ENCODE data around the gene KMT2C. TPM values are rescaled to one million over a fixed set of nuclear protein-coding genes. Genes with fewer than 3 reads are reported as not detected.

The KMT2C gene
- total and polyA plus RNA-seq, 8 donors: 10.1 to 64.1 (median 53.3) TPM

DNA sequence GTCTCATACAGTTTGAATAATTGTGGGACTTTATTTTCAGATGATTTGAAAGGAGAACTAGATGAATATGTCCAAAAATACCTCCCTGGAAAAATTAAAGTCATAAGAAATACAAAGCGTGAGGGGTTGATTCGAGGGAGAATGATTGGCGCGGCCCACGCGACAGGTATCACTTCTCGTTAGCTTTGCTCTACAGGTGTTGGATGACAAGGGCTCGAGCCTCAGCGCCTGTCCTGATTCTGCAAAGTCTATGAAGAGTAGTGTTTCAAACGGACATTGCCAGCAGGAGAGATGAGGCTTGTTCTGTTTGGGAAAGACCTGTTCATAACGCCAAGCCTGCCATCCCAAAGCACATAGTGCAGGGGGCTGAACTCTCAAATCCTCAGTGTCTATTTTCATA, 330.6 kb downstream of the KMT2C start:
- Histone ChIP-seq H3K9me3 (no peaks in the 10 kb centered on the region), H3K27me3 (no peaks in the 10 kb centered on the region), H3K4me3 (no peak overlapping the region), H3K27ac (no peak overlapping the region), H3K36me3 (peaks cover 0 to 51% (median 5%) of the 10 kb centered on the region in 3 donors), H3K4me1 (no peaks in the 10 kb centered on the region)
- FAIRE-seq (no peak), DNase-seq (no peak), ATAC-seq (no peak)
- 92% methylated on average over 11 of the region's 11 CpGs for WGBS, 2 donors
- no peak for TF ChIP-seq CTCF (IDR thresholded peaks at IDR 0.05)
- intact Hi-C loops (cut with DNase I): no loop called here

DNA sequence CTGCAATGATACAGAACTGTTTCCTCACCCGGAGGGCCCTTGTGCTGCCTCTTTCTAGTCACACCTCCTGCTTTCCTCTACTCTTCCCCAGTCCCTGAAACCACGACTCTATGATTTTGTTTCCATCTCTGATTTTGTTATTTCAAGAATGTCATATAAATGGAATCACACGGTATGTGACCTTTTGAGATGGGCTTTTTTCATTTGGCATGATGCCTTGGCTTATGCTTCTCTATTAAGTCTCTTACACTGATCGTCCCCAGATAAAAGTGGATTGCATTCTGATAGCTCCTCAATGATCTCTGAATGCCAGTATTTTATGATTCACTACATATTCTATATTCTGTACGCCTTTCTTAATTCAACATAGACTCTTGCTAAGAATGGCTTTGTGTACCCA, 332.1 kb downstream of the KMT2C start:
- 75 to 82% methylated on average over 5 of the region's 5 CpGs for WGBS, 2 donors
- H3K9me3 ChIP-seq: no peaks in the 10 kb centered on the region
- H3K4me1 ChIP-seq: no peaks in the 10 kb centered on the region
- no peak for TF ChIP-seq CTCF (IDR thresholded peaks at IDR 0.05)
- DNase-seq (no peak), ATAC-seq (no peak), FAIRE-seq (no peak)
- intact Hi-C loops (cut with DNase I): no loop called here
- no peak overlapping the region for H3K4me3 ChIP-seq
- H3K27me3 ChIP-seq: no peaks in the 10 kb centered on the region
- H3K36me3 ChIP-seq: peaks cover 0 to 50% (median 5%) of the 10 kb centered on the region in 3 donors
- H3K27ac ChIP-seq: no peak overlapping the region

DNA sequence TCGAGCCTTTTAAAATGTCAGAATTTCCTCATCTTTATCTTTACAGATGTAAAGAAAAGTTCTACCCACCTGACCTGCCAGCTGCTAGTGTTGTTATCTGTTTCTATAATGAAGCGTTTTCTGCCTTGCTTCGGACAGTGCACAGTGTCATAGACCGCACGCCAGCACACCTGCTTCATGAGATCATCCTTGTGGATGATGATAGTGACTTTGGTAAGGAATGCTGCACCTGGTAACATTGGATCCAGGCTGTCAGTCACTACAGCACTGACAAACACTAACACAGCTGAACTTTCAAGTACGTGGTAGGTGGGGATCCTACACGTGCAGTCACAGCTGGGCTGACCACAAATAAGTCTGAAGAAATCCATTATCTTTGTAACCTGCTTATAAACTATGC, 332.7 kb downstream of the KMT2C start:
- 86 to 91% methylated on average over 7 of the region's 7 CpGs for WGBS, 2 donors
- H3K27me3 ChIP-seq: no peaks in the 10 kb centered on the region
- TF ChIP-seq CTCF (IDR thresholded peaks at IDR 0.05): no peak
- H3K36me3 ChIP-seq: peaks cover 0 to 48% (median 5%) of the 10 kb centered on the region in 3 donors
- no peak for ATAC-seq
- no peak for DNase-seq
- no peak overlapping the region for H3K4me3 ChIP-seq
- FAIRE-seq: no peak
- no peaks in the 10 kb centered on the region for H3K4me1 ChIP-seq
- H3K9me3 ChIP-seq: no peaks in the 10 kb centered on the region
- intact Hi-C loops (cut with DNase I): no loop called here
- H3K27ac ChIP-seq: no peak overlapping the region

- Histone ChIP-seq H3K4me3 (no peak overlapping the region), H3K27me3 (no peaks in the 10 kb centered on the region), H3K4me1 (peaks cover 0 to 9% (median 4%) of the 10 kb centered on the region in 3 donors), H3K27ac (no peak overlapping the region), H3K9me3 (no peaks in the 10 kb centered on the region), H3K36me3 (peaks cover 0 to 14% (median 0%) of the 10 kb centered on the region in 3 donors)
- intact Hi-C loops (cut with DNase I): no loop called here
- ATAC-seq (no peak), DNase-seq (no peak), FAIRE-seq (no peak)
- TF ChIP-seq CTCF (IDR thresholded peaks at IDR 0.05): no peak
- 89 to 93% methylated on average over 4 of the region's 4 CpGs for WGBS, 2 donors
Observed at GRCh38 chr7:152097330-152097729, 338.5 kb downstream of the KMT2C start.

- FAIRE-seq (no peak), DNase-seq (no peak), ATAC-seq (no peak)
- H3K4me3 ChIP-seq: no peak overlapping the region
- 60 to 61% methylated on average over 1 of the region's 1 CpG for WGBS, 2 donors
- H3K9me3 ChIP-seq: no peaks in the 10 kb centered on the region
- H3K36me3 ChIP-seq: peaks cover 0 to 4% (median 0%) of the 10 kb centered on the region in 3 donors
- intact Hi-C loops (cut with DNase I): no loop called here
- peaks cover 0 to 9% (median 4%) of the 10 kb centered on the region in 3 donors for H3K4me1 ChIP-seq
- H3K27ac ChIP-seq: no peak overlapping the region
- H3K27me3 ChIP-seq: no peaks in the 10 kb centered on the region
- TF ChIP-seq CTCF (IDR thresholded peaks at IDR 0.05): no peak
Observed at GRCh38 chr7:152095771-152096170, 340.0 kb downstream of the KMT2C start.

All from pancreas (tissue), 10 donors.